GM21619 (cell line): ENCODE data around the gene PTGS1.

Experiments
- ATAC-seq: cut with Tn5 transposase; IDR thresholded peaks from one replicate; pipeline ENCODE4 v1.9.1; 2021; ENCODE audit not compliant: unreplicated experiment

Gene PTGS1

DNA sequence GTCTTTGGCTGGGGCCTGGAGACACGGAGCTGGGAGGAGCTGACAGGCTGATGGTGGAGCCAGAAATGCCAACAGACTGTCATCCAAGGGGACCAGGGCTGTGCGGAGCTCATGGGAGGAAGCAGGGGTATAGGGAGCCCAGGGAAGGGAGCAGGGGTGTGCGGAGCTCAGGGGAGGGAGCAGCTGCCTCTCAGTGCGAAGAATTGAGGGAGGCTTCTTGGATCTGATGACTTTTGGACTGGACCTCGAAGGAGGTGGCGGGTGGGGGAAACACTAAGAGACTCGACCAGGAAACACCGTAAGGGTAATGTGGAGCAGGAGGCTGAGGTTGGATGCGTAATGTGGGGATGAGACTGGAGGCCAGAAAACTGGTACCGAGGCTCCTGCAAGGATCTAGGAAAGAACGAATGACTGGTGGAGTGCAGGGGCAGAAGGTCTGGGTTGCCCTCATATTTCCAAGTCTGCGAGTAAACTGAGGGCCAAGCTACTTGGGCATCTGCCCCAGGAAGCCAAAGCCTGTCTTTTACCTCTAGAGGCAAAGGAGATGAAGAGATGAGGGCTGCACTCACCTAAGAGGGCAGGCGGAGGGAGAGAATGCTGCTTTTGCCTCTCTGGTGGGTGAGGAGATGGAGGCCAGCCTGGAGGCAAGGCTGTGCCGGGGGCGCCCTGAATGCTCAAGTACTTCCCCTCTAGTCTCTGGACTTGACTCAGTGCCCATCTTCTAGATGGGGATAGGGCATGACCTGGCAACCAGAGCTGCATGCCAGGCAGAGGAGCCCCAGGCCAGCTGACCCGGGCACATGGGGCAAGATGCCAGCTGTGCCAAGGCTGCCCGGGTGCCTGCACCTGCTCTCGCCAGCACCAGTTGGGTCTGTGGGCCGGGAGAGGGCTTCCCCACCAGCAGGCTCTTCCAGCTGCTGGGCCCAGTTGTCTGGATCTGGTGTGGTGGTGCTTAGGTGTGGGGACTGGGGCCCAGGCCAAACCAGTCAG is 2.3 kb downstream of the PTGS1 start:
- no peak for ATAC-seq

GRCh38 chr9:122374885-122375420 is 4.1 kb downstream of the PTGS1 start:
- ATAC-seq: no peak

- no peak for ATAC-seq
These were observed 6.0 kb downstream of the PTGS1 start for GRCh38 chr9:122376796-122377195.

GRCh38 chr9:122377241-122378164 is 6.7 kb downstream of the PTGS1 start:
- ATAC-seq: no peak

GRCh38 chr9:122378236-122378635 is 7.4 kb downstream of the PTGS1 start:
- ATAC-seq: no peak

GRCh38 chr9:122379340-122379739 is 8.5 kb downstream of the PTGS1 start:
- ATAC-seq: no peak

GRCh38 chr9:122380293-122380692 is 9.5 kb downstream of the PTGS1 start:
- ATAC-seq: no peak

DNA sequence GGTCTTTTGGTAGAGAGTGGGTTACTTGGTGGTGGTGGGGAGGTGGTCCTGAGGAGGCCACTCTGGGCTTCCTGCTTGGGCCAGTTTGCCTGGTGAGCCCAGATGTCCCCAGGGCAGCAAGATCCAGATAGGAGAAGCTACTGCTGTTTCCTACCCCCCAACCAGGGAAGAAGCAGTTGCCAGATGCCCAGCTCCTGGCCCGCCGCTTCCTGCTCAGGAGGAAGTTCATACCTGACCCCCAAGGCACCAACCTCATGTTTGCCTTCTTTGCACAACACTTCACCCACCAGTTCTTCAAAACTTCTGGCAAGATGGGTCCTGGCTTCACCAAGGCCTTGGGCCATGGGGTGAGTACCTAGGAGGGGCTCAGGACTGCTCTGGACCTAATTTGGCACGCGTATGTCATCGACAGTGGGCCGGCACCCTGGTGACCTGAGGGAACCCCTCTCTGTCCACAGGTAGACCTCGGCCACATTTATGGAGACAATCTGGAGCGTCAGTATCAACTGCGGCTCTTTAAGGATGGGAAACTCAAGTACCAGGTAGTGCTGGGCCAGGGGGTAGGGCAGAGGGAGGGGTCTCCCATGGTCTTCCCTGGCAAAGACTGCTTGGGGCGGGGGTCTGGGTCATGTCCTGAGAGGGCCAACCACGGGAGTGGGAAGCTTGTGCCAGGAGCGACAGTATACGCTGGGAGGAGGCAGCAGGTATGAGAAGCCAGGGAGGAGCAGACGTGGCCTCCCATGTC is 10.6 kb downstream of the PTGS1 start:
- ATAC-seq: no peak

DNA sequence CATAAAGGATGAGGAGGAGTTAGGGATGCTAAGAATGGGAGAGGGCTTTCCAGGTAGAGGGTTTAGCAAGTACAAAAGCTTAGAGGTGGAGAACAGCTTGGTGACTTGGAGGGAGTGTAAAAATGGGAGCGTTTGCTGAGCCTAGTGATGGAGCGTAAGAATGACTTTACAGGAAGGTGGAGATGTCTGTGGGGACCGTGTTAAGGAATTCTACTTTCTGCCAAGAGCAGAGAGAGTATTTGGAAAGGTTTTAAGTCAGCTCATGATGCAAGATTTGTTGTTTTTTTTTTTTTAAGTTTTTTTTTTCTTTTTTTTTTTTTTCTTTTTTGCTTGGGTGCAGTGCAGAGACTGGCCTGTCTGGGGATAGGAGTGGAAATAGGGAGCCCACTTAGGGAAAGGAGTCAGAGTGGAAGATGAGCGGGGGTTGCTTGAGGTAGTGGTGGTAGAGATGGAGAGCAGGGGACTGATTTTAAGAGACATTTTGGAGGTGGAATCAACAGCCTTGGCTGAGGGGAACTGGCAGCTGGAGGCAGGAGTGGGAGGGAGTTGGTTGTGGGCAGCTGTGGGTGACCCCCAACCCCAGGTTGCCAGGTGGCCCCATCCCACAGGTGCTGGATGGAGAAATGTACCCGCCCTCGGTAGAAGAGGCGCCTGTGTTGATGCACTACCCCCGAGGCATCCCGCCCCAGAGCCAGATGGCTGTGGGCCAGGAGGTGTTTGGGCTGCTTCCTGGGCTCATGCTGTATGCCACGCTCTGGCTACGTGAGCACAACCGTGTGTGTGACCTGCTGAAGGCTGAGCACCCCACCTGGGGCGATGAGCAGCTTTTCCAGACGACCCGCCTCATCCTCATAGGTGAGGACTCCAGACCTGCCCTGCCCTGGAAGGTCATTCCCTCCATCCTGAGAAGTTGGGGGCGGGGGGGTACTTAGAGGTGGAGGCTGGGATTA is 12.4 kb downstream of the PTGS1 start:
- ATAC-seq: no peak

- no peak for ATAC-seq
These were observed 13.2 kb downstream of the PTGS1 start for GRCh38 chr9:122383992-122384461.

DNA sequence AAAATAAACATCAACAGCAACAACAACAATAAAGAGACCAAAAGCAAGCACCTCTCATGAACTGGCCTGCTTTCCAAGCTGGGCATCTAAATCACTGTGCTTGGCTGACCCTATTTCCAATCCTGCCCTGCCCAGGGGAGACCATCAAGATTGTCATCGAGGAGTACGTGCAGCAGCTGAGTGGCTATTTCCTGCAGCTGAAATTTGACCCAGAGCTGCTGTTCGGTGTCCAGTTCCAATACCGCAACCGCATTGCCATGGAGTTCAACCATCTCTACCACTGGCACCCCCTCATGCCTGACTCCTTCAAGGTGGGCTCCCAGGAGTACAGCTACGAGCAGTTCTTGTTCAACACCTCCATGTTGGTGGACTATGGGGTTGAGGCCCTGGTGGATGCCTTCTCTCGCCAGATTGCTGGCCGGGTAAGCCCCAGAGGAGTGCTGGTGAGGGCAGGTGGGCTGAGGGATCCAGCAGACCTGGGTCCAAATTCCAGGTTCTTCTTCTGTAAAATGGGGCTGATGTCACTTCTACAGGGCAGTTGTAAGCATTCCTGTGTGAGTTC is 15.6 kb downstream of the PTGS1 start:
- ATAC-seq: no peak

DNA sequence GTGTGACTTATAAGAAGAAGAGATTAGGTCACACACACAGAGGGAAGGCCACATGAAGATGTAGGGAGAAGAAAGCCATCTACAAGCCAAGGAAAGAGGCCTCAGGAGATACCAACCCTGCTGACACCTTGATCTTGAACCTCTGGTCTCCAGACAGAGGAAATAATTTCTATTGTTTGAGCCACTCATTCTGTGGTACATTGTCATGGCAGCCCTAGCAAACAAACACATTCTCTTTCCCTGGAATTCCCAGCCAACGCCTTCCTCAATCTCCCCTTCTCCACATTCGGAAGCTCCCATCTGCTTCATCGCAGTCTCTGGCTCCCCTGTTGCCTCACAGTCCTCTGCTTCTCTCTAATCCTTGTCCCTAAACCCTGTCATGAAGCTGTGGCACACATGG is 16.7 kb downstream of the PTGS1 start:
- no peak for ATAC-seq

- ATAC-seq: no peak
These were observed 18.4 kb downstream of the PTGS1 start for GRCh38 chr9:122389195-122389594.

- ATAC-seq: peak; percentile 53
These were observed 19.1 kb downstream of the PTGS1 start for GRCh38 chr9:122389799-122390481.

- no peak for ATAC-seq
These were observed 21.5 kb downstream of the PTGS1 start for GRCh38 chr9:122392284-122392683.

GRCh38 chr9:122392714-122393113 is 21.9 kb downstream of the PTGS1 start:
- ATAC-seq: no peak

DNA sequence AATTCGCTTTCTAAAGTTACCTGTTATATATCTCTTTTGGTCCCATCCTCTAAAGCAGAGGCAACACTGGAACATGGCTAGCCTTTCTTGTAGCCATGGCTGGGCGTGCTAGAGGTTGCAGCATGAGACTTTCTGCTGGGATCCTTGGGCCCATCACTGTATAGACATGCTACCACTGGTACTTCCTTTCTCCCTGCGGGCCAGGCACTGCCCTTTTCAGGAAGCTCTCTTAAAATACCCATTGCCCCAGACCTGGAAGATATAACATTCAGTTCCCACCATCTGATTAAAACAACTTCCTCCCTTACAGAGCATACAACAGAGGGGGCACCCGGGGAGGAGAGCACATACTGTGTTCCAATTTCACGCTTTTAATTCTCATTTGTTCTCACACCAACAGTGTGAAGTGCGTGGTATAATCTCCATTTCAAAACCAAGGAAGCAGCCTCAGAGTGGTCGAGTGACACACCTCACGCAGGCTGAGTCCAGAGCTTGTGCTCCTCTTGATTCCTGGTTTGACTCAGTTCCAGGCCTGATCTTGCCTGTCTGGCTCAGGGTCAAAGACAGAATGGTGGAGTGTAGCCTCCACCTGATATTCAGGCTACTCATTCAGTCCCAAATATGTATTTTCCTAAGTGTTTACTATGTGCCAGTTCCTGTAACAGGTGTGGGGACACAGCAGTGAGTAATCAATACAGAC is 22.6 kb downstream of the PTGS1 start:
- no peak for ATAC-seq
